GM12878 (cell line): ENCODE results near the gene HCFC1R1. TPM values are rescaled to one million over a fixed set of nuclear protein-coding genes. Genes with fewer than 3 reads are reported as not detected.

Experiments
- ATAC-seq: fragments of 200-7000 bp; cut with Tn5 transposase; 3 replicates; pipeline ENCODE4 v1.9.1; 2020; ENCODE audit warnings: mild to moderate bottlenecking, moderate library complexity
- BruUV-seq: library from RNA; stranded (reverse); fragments of 400-500 nt; replicated peaks from 2 replicates; lab custom pipeline; 2021; lab: Mats Ljungman, UMichigan
- CTCF ChIA-PET: fragments of 300-600 bp; sonication (Branson Sonifier 250); formaldehyde crosslinking; extraction: SDS; loops from one replicate; lab custom pipeline; 2021; ENCODE audit warnings: inconsistent platforms; lab: Yijun Ruan, JAX
- POLR2A ChIA-PET: fragments of 350-600 bp; formaldehyde crosslinking; extraction: SDS; loops from one replicate; lab custom pipeline; 2021; ENCODE audit warnings: inconsistent platforms; lab: Charles Lee
- RAD21 ChIA-PET: fragments of 300-600 bp; sonication (Branson Sonifier 250); formaldehyde crosslinking; loops from one replicate; lab custom pipeline; 2023; ENCODE audit warnings: antibody characterized with exemption; ENCODE audit not compliant: unreplicated experiment; lab: Charles Lee
- SMC1A ChIA-PET: fragments of 300-600 bp; sonication (Branson Sonifier 250); formaldehyde crosslinking; loops from one replicate; lab custom pipeline; 2023; ENCODE audit not compliant: unreplicated experiment, uncharacterized antibody; lab: Charles Lee
- DNase-seq: peaks from one replicate; pipeline ENCODE4 v3.0.0-alpha.2; 2011; ENCODE audit warnings: low read depth, low spot score
- FAIRE-seq: peaks from 3 replicates; lab custom pipeline; 2011; peaks lifted over from hg19 to GRCh38; lab: Jason Lieb, UNC
- H2AFZ ChIP-seq: 2 replicates; pipeline ENCODE4 v1.6.0; 2011; ENCODE audit warnings: low read depth, low read length, control low read depth; ENCODE audit not compliant: control insufficient read depth
- H3K27ac ChIP-seq: 2 replicates; pipeline ENCODE4 v1.5.1; 2011; ENCODE audit warnings: control low read depth; ENCODE audit not compliant: control insufficient read depth, insufficient read depth
- H3K27me3 ChIP-seq, 2 experiments: replicated peaks in 1 of 2; 2 replicates each; pipeline versions ENCODE4 v1.6.0 to v1.6.1; 2011; ENCODE audit warnings: low read length in 1 of 2; ENCODE audit not compliant: control insufficient read depth in 2 of 2, insufficient read depth in 2 of 2
- H3K36me3 ChIP-seq, 2 experiments: 2 replicates each; pipeline ENCODE4 v1.5.1; 2011; ENCODE audit warnings: low read length in 1 of 2; ENCODE audit not compliant: control insufficient read depth in 2 of 2, insufficient read depth in 2 of 2
- H3K4me1 ChIP-seq: 2 replicates; pipeline ENCODE4 v1.6.1; 2011; ENCODE audit warnings: mild to moderate bottlenecking, low read length, moderate library complexity, mixed read lengths; ENCODE audit not compliant: control insufficient read depth, insufficient read depth
- H3K4me2 ChIP-seq: 2 replicates; pipeline ENCODE4 v1.6.0; 2011; ENCODE audit warnings: control low read depth; ENCODE audit not compliant: control insufficient read depth, insufficient read depth
- H3K4me3 ChIP-seq: fragments of 200-600 bp; sonication (generic); 2 replicates; pipeline ENCODE4 v1.5.1; 2016
- H3K79me2 ChIP-seq: 2 replicates; pipeline ENCODE4 v1.6.0; 2011; ENCODE audit warnings: low read length; ENCODE audit not compliant: control insufficient read depth, insufficient read depth
- H3K9ac ChIP-seq: 2 replicates; pipeline ENCODE4 v1.8.0; 2011; ENCODE audit warnings: low read length, control low read depth, mixed read lengths; ENCODE audit not compliant: control insufficient read depth, insufficient read depth
- H3K9me3 ChIP-seq: replicated peaks from 3 replicates; pipeline ENCODE4 v1.5.1; 2011; ENCODE audit warnings: mild to moderate bottlenecking, low read length; ENCODE audit not compliant: control insufficient read depth, insufficient read depth
- H4K20me1 ChIP-seq: 2 replicates; pipeline ENCODE4 v1.6.0; 2011; ENCODE audit not compliant: control insufficient read depth, insufficient read depth
- CHD4 ChIP-seq: fragments of 200-600 bp; sonication (generic); IDR thresholded peaks from 2 replicates; pipeline ENCODE4 v1.6.1; 2016; ENCODE audit warnings: mild to moderate bottlenecking
- DPF2 ChIP-seq: fragments of 450-650 bp; IDR thresholded peaks from 2 replicates; pipeline ENCODE4 v1.6.1; 2017; ENCODE audit warnings: mild to moderate bottlenecking
- EGR1 ChIP-seq, 2 experiments: IDR thresholded peaks; 1 replicate in 1 of 2; 2 replicates in 1 of 2; pipeline ENCODE4 v1.6.1; 2011 to 2012; ENCODE audit warnings: low read depth in 2 of 2, low read length in 2 of 2, borderline replicate concordance in 1 of 2, mild to moderate bottlenecking in 1 of 2, moderate library complexity in 1 of 2
- EZH2 ChIP-seq: IDR thresholded peaks from 2 replicates; pipeline ENCODE4 v1.6.1; 2012; ENCODE audit warnings: low read depth, mild to moderate bottlenecking, control low read depth, inconsistent platforms, low read length, borderline replicate concordance; ENCODE audit not compliant: control insufficient read depth
- GABPA ChIP-seq: IDR thresholded peaks from 2 replicates; pipeline ENCODE4 v1.6.1; 2014; ENCODE audit warnings: antibody characterized with exemption, low read depth, mild to moderate bottlenecking, inconsistent platforms
- MYB ChIP-seq: fragments of 150-350 bp; IDR thresholded peaks from 2 replicates; pipeline ENCODE4 v1.6.1; 2014; ENCODE audit warnings: mild to moderate bottlenecking, low read depth, low read length, borderline replicate concordance
- PAX8 ChIP-seq: fragments of 450-650 bp; IDR thresholded peaks from 2 replicates; pipeline ENCODE4 v1.6.1; 2017; ENCODE audit warnings: mild to moderate bottlenecking, moderate library complexity
- RAD51 ChIP-seq: fragments of 450-650 bp; IDR thresholded peaks from 2 replicates; pipeline ENCODE4 v1.6.1; 2016; ENCODE audit warnings: moderate library complexity, mild to moderate bottlenecking, inconsistent platforms
- RBBP5 ChIP-seq: fragments of 200-600 bp; sonication (generic); conservative IDR thresholded peaks from 2 replicates; pipeline ENCODE4 v1.6.1; 2016
- RELA ChIP-seq: fragments of 450-650 bp; IDR thresholded peaks from 2 replicates; pipeline ENCODE4 v1.8.0; 2014; ENCODE audit warnings: borderline replicate concordance; ENCODE audit not compliant: partially characterized antibody
- SIN3A ChIP-seq: IDR thresholded peaks from 2 replicates; pipeline ENCODE4 v1.6.1; 2012; ENCODE audit warnings: low read depth, low read length, improper control_type of control experiment
- SUPT20H ChIP-seq: IDR thresholded peaks from 2 replicates; pipeline ENCODE4 v1.6.1; 2011; ENCODE audit warnings: low read depth, mild to moderate bottlenecking, low read length, moderate library complexity, borderline replicate concordance; ENCODE audit not compliant: control insufficient read depth
- SUZ12 ChIP-seq: fragments of 200-600 bp; sonication (generic); IDR thresholded peaks from one replicate; pipeline ENCODE4 v1.6.1; 2018; ENCODE audit warnings: antibody characterized with exemption, mild to moderate bottlenecking; ENCODE audit not compliant: unreplicated experiment
- YBX1 ChIP-seq: fragments of 450-650 bp; IDR thresholded peaks from 2 replicates; pipeline ENCODE4 v1.6.1; 2016; ENCODE audit warnings: antibody characterized with exemption
- ZNF217 ChIP-seq: fragments of 450-650 bp; IDR thresholded peaks from 2 replicates; pipeline ENCODE4 v1.6.1; 2017; ENCODE audit warnings: antibody characterized with exemption, mild to moderate bottlenecking
- WGBS: methylation state at CpG from one replicate; pipeline ENCODE4 v1.1.6; 2016; ENCODE audit warnings: low lambda C conversion rate; ENCODE audit not compliant: insufficient replicate concordance, insufficient coverage; ENCODE audit errors: missing lambda C conversion rate; 5-methylcytosine and 5-hydroxymethylcytosine counted together
- in situ Hi-C: fragments of 300-500 bp; cut with MboI; formaldehyde crosslinking; loops from 9 replicates; pipeline ENCODE4 v1.14.3; 2018; ENCODE audit warnings: mixed read lengths
- intact Hi-C: fragments of 100-400 bp; cut with micrococcal nuclease; formaldehyde crosslinking; loops from one replicate; pipeline ENCODE4 v1.14.2; 2022; ENCODE audit not compliant: unreplicated experiment
- polyA plus RNA-seq, 11 experiments: library from polyadenylated mRNA; depleted of rRNA in 4 of 11; unstranded in 6 of 11; stranded (reverse) in 5 of 11; fragments of >200 nt; fragmentation: Nextera tagmentation in 4 of 11; fragmentation: Illumina TruSeq in 1 of 11; extraction: Ambion mirVana in 4 of 11; extraction: Trizol in 1 of 11; gene quantifications; 1 replicate in 1 of 11; 2 replicates in 10 of 11; pipeline versions ENCODE4 v1.2.1 to v1.2.3, GENCODE V29; 2011 to 2016; ENCODE audit warnings: inconsistent platforms in 2 of 11, missing spikeins in 2 of 11, low read depth in 1 of 11
- total RNA-seq, 4 experiments: library from RNA; depleted of rRNA in 3 of 4; stranded (reverse); fragments of >200 nt in 3 of 4; fragmentation: Illumina TruSeq in 1 of 4; extraction: Trizol in 1 of 4; gene quantifications; 2 replicates each; pipeline versions ENCODE4 v1.2.1 to v1.2.3, GENCODE V29; 2013 to 2021
- TF ChIP-seq, protein P1 (sequence below): IDR thresholded peaks from 2 replicates; pipeline ENCODE4 v1.6.1; 2011; ENCODE audit warnings: borderline replicate concordance, low read depth, mild to moderate bottlenecking, moderate library complexity, mixed read lengths, low read length; ENCODE audit not compliant: insufficient read depth; ENCODE audit errors: extremely low read length
- TF ChIP-seq, protein P2 (sequence below): fragments of 150-350 bp; IDR thresholded peaks from 2 replicates; pipeline ENCODE4 v1.6.1; 2016; ENCODE audit warnings: low read depth, low read length
- TF ChIP-seq, protein P3 (sequence below): fragments of 450-650 bp; IDR thresholded peaks from 2 replicates; pipeline ENCODE4 v1.6.1; 2014; ENCODE audit warnings: mild to moderate bottlenecking

HCFC1R1 gene
- total and polyA plus RNA-seq, 10 of the 15 experiments (the other 5 are each of a cell fraction or from before 2014, with no cell fraction given): 2.8 to 42.5 (median 20.4) TPM

DNA sequence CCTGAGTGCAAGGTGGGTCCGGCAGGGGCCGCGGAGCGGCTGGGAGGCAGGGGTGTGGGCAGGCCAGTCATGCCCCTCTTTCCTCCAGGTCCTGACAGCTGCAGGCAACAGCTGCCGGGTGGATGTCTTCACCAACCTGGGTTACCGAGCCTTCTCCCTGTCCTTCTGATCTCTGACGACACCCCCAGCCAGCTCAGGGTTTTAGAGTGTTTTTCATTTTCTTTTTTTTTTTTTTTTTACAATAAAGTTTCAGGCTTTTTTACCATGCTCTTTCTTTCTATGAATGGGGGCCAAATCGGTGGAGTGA lies 3.7 kb upstream of the HCFC1R1 start (continued):
- TF ChIP-seq SUZ12 (no peak), RAD51 (no peak), SIN3A (no peak), ZNF217 (no peak), YBX1 (no peak), CHD4 (no peak), SUPT20H (no peak), GABPA (no peak), PAX8 (no peak)
- TF ChIP-seq, protein P1, sequence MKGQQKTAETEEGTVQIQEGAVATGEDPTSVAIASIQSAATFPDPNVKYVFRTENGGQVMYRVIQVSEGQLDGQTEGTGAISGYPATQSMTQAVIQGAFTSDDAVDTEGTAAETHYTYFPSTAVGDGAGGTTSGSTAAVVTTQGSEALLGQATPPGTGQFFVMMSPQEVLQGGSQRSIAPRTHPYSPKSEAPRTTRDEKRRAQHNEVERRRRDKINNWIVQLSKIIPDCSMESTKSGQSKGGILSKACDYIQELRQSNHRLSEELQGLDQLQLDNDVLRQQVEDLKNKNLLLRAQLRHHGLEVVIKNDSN: no peak

DNA sequence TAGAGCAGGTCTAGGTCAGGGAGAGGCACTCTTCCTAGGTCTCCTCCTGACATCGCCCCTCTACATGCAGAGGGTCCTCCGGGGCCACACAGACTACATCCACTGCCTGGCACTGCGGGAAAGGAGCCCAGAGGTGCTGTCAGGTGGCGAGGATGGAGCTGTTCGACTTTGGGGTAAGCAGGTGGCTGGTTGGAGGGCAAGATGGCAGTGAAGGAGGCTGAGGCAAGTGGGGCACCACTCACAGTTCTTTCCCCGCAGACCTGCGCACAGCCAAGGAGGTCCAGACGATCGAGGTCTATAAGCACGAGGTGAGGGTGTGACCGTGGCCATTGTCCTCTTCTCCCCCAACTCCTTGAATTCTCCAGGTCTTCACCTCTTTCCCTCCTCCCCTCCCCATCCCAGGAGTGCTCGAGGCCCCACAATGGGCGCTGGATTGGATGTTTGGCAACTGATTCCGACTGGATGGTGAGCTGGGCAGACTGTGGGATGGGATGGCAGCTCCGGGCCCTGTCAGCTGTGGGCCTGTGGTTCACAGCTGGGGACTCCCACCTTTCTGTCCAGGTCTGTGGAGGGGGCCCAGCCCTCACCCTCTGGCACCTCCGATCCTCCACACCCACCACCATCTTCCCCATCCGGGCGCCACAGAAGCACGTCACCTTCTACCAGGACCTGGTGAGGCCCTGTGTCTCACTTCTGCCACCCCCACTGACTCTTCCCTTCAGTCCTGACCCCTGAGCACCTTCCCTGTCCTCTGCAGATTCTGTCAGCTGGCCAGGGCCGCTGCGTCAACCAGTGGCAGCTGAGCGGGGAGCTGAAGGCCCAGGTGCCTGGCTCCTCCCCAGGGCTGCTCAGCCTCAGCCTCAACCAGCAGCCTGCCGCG lies 3.1 kb upstream of the HCFC1R1 start:
- POLR2A ChIA-PET: interaction anchor here (0.7 to 1.4 kb wide), 2 partner anchors 23 to 148 kb away, joined by 3 read pairs; no protein-coding TSS in a partner anchor
- RAD21 ChIA-PET: interaction anchor here (1.5 to 6.5 kb wide), 5 partner anchors 7 to 44 kb away, joined by 4 to 94 read pairs (median 8); partner anchors contain the start of gene TNFRSF12A
- H2AFZ ChIP-seq: no peak overlapping the region
- no peak for ATAC-seq
- H4K20me1 ChIP-seq: 0 out of 2 replicates have a peak, but pooled peaks cover 3% of the 10 kb centered on the region
- no peak overlapping the region for H3K4me2 ChIP-seq
- CTCF ChIA-PET: interaction anchor here (1.0 to 18.2 kb wide), 13 partner anchors 7 to 134 kb away, joined by 3 to 421 read pairs (median 8); partner anchors contain the start of genes PKMYT1, TNFRSF12A and ZNF213
- no peaks in the 10 kb centered on the region for H3K9me3 ChIP-seq
- WGBS: 92% methylated on average over 23 of the region's 24 CpGs
- BruUV-seq: no TSS peak
- peaks cover 12% of the 10 kb centered on the region for H3K4me1 ChIP-seq
- SMC1A ChIA-PET: interaction anchor here (1.1 to 10.1 kb wide), 5 partner anchors 11 to 103 kb away, joined by 3 to 91 read pairs (median 5); no protein-coding TSS in a partner anchor
- in situ Hi-C loops: no loop called here
- H3K9ac ChIP-seq: no peak overlapping the region
- H3K27ac ChIP-seq: no peak overlapping the region
- intact Hi-C loops: no loop called here
- H3K4me3 ChIP-seq: no peak overlapping the region
- FAIRE-seq: no peak
- DNase-seq: no peak
- peaks cover 7 to 8% of the 10 kb centered on the region in 2 experiments for H3K27me3 ChIP-seq
- peaks cover 4 to 7% of the 10 kb centered on the region in 2 experiments; a peak in 3 of 4 replicates for H3K36me3 ChIP-seq
- H3K79me2 ChIP-seq: no peaks in the 10 kb centered on the region
- no peak for TF ChIP-seq EZH2
- TF ChIP-seq EGR1 (IDR thresholded peaks at IDR 0.05; ENCODE audit: borderline replicate concordance in 1 of 2, low read depth in 2 of 2, low read length in 2 of 2): no peak
- TF ChIP-seq, protein P2, sequence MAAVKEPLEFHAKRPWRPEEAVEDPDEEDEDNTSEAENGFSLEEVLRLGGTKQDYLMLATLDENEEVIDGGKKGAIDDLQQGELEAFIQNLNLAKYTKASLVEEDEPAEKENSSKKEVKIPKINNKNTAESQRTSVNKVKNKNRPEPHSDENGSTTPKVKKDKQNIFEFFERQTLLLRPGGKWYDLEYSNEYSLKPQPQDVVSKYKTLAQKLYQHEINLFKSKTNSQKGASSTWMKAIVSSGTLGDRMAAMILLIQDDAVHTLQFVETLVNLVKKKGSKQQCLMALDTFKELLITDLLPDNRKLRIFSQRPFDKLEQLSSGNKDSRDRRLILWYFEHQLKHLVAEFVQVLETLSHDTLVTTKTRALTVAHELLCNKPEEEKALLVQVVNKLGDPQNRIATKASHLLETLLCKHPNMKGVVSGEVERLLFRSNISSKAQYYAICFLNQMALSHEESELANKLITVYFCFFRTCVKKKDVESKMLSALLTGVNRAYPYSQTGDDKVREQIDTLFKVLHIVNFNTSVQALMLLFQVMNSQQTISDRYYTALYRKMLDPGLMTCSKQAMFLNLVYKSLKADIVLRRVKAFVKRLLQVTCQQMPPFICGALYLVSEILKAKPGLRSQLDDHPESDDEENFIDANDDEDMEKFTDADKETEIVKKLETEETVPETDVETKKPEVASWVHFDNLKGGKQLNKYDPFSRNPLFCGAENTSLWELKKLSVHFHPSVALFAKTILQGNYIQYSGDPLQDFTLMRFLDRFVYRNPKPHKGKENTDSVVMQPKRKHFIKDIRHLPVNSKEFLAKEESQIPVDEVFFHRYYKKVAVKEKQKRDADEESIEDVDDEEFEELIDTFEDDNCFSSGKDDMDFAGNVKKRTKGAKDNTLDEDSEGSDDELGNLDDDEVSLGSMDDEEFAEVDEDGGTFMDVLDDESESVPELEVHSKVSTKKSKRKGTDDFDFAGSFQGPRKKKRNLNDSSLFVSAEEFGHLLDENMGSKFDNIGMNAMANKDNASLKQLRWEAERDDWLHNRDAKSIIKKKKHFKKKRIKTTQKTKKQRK: no peak
- no peak for TF ChIP-seq DPF2
- no peak for TF ChIP-seq MYB
- TF ChIP-seq, protein P3, sequence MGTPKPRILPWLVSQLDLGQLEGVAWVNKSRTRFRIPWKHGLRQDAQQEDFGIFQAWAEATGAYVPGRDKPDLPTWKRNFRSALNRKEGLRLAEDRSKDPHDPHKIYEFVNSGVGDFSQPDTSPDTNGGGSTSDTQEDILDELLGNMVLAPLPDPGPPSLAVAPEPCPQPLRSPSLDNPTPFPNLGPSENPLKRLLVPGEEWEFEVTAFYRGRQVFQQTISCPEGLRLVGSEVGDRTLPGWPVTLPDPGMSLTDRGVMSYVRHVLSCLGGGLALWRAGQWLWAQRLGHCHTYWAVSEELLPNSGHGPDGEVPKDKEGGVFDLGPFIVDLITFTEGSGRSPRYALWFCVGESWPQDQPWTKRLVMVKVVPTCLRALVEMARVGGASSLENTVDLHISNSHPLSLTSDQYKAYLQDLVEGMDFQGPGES: no peak
- TF ChIP-seq RBBP5: no peak
- TF ChIP-seq RELA: no peak
